Measurements from ENCODE around the gene CFAP410.

GRCh38 chr21:44379515-44379848, 40.3 kb upstream of the CFAP410 start:
- no peak for TF ChIP-seq CTCF (conservative IDR thresholded peaks at IDR 0.05; ENCODE audit: low read length)
- no peak for TF ChIP-seq EZH2phosphoT487 (IDR thresholded peaks at IDR 0.05; ENCODE audit: borderline replicate concordance, low read depth, low read length)

Measured in OCI-LY7 (cell line).